ENCODE measurements around the gene ZMYM1.
A peak's percentile ranks its signal among the peaks of the same experiment; 100 is the strongest.
"Not testable (repeated sequence)": the region's sequence is repeated elsewhere in the genome, so short reads cannot be mapped to it uniquely, and the experiment has no call there.

ZMYM1 gene

GRCh38 chr1:35079003-35079930 is at the start of gene ZMYM1:
Gene ZMYM1 (plus strand): TSS chr1:35079385. CDS start chr1:35093988, 14,603 bp downstream.
- DNase-seq: peak; percentile 84
- in situ Hi-C loops (cut with MboI; ENCODE audit: low pct_unique_long_range_greater_than_20kb, low sequenced_read_pairs): no loop called here

GRCh38 chr1:35029761-35030160 is 49.4 kb upstream of the ZMYM1 start:
- in situ Hi-C loops (cut with MboI; ENCODE audit: low pct_unique_long_range_greater_than_20kb, low sequenced_read_pairs): no loop called here
- DNase-seq: peak; percentile 9

- in situ Hi-C loops (cut with MboI; ENCODE audit: low pct_unique_long_range_greater_than_20kb, low sequenced_read_pairs): no loop called here
- peak; percentile 34 for DNase-seq
Measured at GRCh38 chr1:35030338-35030737, 48.8 kb upstream of the ZMYM1 start.

- in situ Hi-C loops (cut with MboI; ENCODE audit: low pct_unique_long_range_greater_than_20kb, low sequenced_read_pairs): no loop called here
- DNase-seq: peak; percentile 66
Measured at GRCh38 chr1:35030756-35031446, 48.3 kb upstream of the ZMYM1 start.

GRCh38 chr1:35032384-35032739 is 46.8 kb upstream of the ZMYM1 start:
- in situ Hi-C loops (cut with MboI; ENCODE audit: low pct_unique_long_range_greater_than_20kb, low sequenced_read_pairs): no loop called here
- no peak for DNase-seq

GRCh38 chr1:35033346-35033745 is 45.8 kb upstream of the ZMYM1 start:
- DNase-seq: no peak
- in situ Hi-C loops (cut with MboI; ENCODE audit: low pct_unique_long_range_greater_than_20kb, low sequenced_read_pairs): no loop called here

GRCh38 chr1:35036621-35037020 is 42.6 kb upstream of the ZMYM1 start:
- in situ Hi-C loops (cut with MboI; ENCODE audit: low pct_unique_long_range_greater_than_20kb, low sequenced_read_pairs): no loop called here
- no peak for DNase-seq

GRCh38 chr1:35037206-35037605 is 42.0 kb upstream of the ZMYM1 start:
- in situ Hi-C loops (cut with MboI; ENCODE audit: low pct_unique_long_range_greater_than_20kb, low sequenced_read_pairs): no loop called here
- no peak for DNase-seq

- in situ Hi-C loops (cut with MboI; ENCODE audit: low pct_unique_long_range_greater_than_20kb, low sequenced_read_pairs): no loop called here
- no peak for DNase-seq
Measured at GRCh38 chr1:35038723-35039122, 40.5 kb upstream of the ZMYM1 start.

- in situ Hi-C loops (cut with MboI; ENCODE audit: low pct_unique_long_range_greater_than_20kb, low sequenced_read_pairs): no loop called here
- DNase-seq: no peak
Measured at GRCh38 chr1:35043498-35043897, 35.7 kb upstream of the ZMYM1 start.

- DNase-seq: no peak
- in situ Hi-C loops (cut with MboI; ENCODE audit: low pct_unique_long_range_greater_than_20kb, low sequenced_read_pairs): no loop called here
Measured at GRCh38 chr1:35044431-35044830, 34.8 kb upstream of the ZMYM1 start.

GRCh38 chr1:35046730-35047129 is 32.5 kb upstream of the ZMYM1 start:
- in situ Hi-C loops (cut with MboI; ENCODE audit: low pct_unique_long_range_greater_than_20kb, low sequenced_read_pairs): no loop called here
- DNase-seq: no peak

GRCh38 chr1:35047188-35047858 is 31.9 kb upstream of the ZMYM1 start:
- in situ Hi-C loops (cut with MboI; ENCODE audit: low pct_unique_long_range_greater_than_20kb, low sequenced_read_pairs): no loop called here
- peak; percentile 25 for DNase-seq

- no peak for DNase-seq
- in situ Hi-C loops (cut with MboI; ENCODE audit: low pct_unique_long_range_greater_than_20kb, low sequenced_read_pairs): no loop called here
Measured at GRCh38 chr1:35049116-35049515, 30.1 kb upstream of the ZMYM1 start.

- in situ Hi-C loops (cut with MboI; ENCODE audit: low pct_unique_long_range_greater_than_20kb, low sequenced_read_pairs): no loop called here
- no peak for DNase-seq
Measured at GRCh38 chr1:35053433-35053832, 25.8 kb upstream of the ZMYM1 start.

GRCh38 chr1:35054282-35054681 is 24.9 kb upstream of the ZMYM1 start:
- in situ Hi-C loops (cut with MboI; ENCODE audit: low pct_unique_long_range_greater_than_20kb, low sequenced_read_pairs): not testable (repeated sequence)

GRCh38 chr1:35058321-35058720 is 20.9 kb upstream of the ZMYM1 start:
- in situ Hi-C loops (cut with MboI; ENCODE audit: low pct_unique_long_range_greater_than_20kb, low sequenced_read_pairs): not testable (repeated sequence)

More at GRCh38 chr1:35054282-35054681, 24.9 kb upstream of the ZMYM1 start:
- not testable (repeated sequence) for DNase-seq

GRCh38 chr1:35058988-35059387 is 20.2 kb upstream of the ZMYM1 start:
- no peak for DNase-seq
- in situ Hi-C loops (cut with MboI; ENCODE audit: low pct_unique_long_range_greater_than_20kb, low sequenced_read_pairs): no loop called here

More at GRCh38 chr1:35058321-35058720, 20.9 kb upstream of the ZMYM1 start:
- not testable (repeated sequence) for DNase-seq

GRCh38 chr1:35062518-35063196 is 16.5 kb upstream of the ZMYM1 start:
- DNase-seq: peak; percentile 78
- in situ Hi-C loops (cut with MboI; ENCODE audit: low pct_unique_long_range_greater_than_20kb, low sequenced_read_pairs): no loop called here

Measured in KBM-7 (cell line).